22Rv1 (cell line): ENCODE results near the gene STK26.

Source experiments
- CTCF ChIP-seq: fragments of 450-650 bp; IDR thresholded peaks from 2 replicates; pipeline ENCODE4 v1.5.1; 2017; ENCODE audit warnings: mild to moderate bottlenecking
- ZFX ChIP-seq: fragments of 450-650 bp; IDR thresholded peaks from 2 replicates; pipeline ENCODE4 v1.6.1; 2017; ENCODE audit warnings: antibody characterized with exemption, borderline replicate concordance

- no peak for TF ChIP-seq CTCF
- no peak for TF ChIP-seq ZFX
Observed at GRCh38 chrX:132120913-132121312, 97.8 kb downstream of the STK26 start.
